ENCODE results near the gene DOCK8.
"Not testable (repeated sequence)": the region's sequence is repeated elsewhere in the genome, so short reads cannot be mapped to it uniquely, and the experiment has no call there.

The DOCK8 gene

DNA sequence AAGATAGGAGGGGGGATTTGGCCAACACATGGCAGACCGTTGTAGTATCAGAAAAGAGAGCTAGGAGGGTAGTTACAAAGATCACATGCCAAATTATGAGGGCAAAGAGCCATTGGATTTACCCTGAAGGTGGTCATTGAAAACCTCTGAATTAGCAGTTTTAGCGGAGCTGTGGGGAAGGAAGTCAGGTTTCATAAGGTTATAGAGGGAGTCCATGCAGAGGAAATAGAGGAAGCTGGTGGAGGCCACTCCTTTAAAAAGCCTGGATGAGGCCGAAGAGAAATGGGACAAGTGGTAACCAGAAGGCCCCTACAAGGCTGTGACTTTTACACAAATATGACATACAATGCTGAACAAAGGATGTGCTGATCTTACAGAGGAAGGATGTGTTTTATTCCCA is 13.2 kb downstream of the DOCK8 start:
- TF ChIP-seq CTCF (IDR thresholded peaks at IDR 0.05; ENCODE audit: control extremely low read depth, extremely low read depth, low read depth, missing control alignments): no peak
- ChIA-PET POLR2A (no interaction called here), CTCF (interaction anchor here (2.4 to 2.8 kb wide), 2 partner anchors 8 to 13 kb away, joined by 8 to 15 read pairs; partner anchors contain the start of gene DOCK8)
- no peak for DNase-seq (ENCODE audit: extremely low spot score)

- ChIA-PET POLR2A (no interaction called here), CTCF (interaction anchor here (1.0 to 2.8 kb wide), 3 partner anchors 9 to 14 kb away, joined by 3 to 15 read pairs (median 4); partner anchors contain the start of gene DOCK8)
- TF ChIP-seq CTCF (IDR thresholded peaks at IDR 0.05; ENCODE audit: control extremely low read depth, extremely low read depth, low read depth, missing control alignments): no peak
- no peak for DNase-seq (ENCODE audit: extremely low spot score)
These were observed 14.4 kb downstream of the DOCK8 start for GRCh38 chr9:228929-229695.

DNA sequence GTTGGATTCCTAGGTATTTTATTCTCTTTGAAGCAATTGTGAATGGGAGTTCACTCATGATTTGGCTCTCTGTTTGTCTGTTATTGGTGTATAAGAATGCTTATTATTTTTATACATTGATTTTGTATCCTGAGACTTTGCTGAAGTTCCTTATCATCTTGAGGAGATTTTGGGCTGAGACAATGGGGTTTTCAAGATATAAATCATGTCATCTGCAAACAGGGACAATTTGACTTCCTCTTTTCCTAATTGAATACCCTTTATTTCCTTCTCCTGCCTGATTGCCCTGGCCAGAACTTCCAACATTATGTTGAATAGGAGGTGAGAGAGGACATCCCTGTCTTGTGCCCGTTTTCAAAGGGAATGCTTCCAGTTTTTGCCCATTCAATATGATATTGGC is 17.0 kb downstream of the DOCK8 start:
- CTCF ChIA-PET; POLR2A ChIA-PET; DNase-seq (ENCODE audit: extremely low spot score): not testable (repeated sequence)

GRCh38 chr9:233708-234107 is 19.0 kb downstream of the DOCK8 start:
- POLR2A ChIA-PET; CTCF ChIA-PET; DNase-seq (ENCODE audit: extremely low spot score): not testable (repeated sequence)

GRCh38 chr9:237141-237857 is 22.6 kb downstream of the DOCK8 start:
- no peak for TF ChIP-seq CTCF (IDR thresholded peaks at IDR 0.05; ENCODE audit: control extremely low read depth, extremely low read depth, low read depth, missing control alignments)
- ChIA-PET POLR2A (no interaction called here), CTCF (interaction anchor here (0.7 to 2.7 kb wide), 6 partner anchors 8 to 32 kb away, joined by 3 to 8 read pairs (median 4); partner anchors contain the start of gene DOCK8)
- no peak for DNase-seq (ENCODE audit: extremely low spot score)

DNA sequence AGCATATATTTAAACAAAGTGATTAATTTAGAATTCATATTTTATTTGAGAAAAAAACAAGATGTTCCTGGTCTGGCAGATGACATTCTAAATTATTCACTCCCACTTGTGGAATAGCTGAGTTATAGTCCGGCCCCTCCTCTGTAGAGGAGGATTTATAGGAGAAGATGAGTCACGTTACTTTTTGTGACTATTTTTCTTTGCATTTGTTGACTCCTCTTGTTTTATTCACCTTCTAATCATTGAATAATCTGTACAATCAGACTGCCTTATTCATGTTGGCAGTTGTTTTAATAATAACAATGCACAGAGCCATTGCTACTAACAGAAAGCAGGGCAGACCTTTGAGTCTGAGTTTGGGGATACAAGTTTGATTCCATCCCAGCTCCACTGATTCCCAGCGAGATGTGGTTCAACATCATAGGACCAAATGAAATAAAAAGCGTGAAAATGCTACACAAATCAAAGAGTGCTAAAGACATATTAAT is 23.2 kb downstream of the DOCK8 start:
- ChIA-PET CTCF (interaction anchor here (1.3 to 2.7 kb wide), 3 partner anchors 9 to 23 kb away, joined by 4 to 8 read pairs (median 5); partner anchors contain the start of gene DOCK8), POLR2A (no interaction called here)
- no peak for DNase-seq (ENCODE audit: extremely low spot score)
- TF ChIP-seq CTCF (IDR thresholded peaks at IDR 0.05; ENCODE audit: control extremely low read depth, extremely low read depth, low read depth, missing control alignments): no peak

DNA sequence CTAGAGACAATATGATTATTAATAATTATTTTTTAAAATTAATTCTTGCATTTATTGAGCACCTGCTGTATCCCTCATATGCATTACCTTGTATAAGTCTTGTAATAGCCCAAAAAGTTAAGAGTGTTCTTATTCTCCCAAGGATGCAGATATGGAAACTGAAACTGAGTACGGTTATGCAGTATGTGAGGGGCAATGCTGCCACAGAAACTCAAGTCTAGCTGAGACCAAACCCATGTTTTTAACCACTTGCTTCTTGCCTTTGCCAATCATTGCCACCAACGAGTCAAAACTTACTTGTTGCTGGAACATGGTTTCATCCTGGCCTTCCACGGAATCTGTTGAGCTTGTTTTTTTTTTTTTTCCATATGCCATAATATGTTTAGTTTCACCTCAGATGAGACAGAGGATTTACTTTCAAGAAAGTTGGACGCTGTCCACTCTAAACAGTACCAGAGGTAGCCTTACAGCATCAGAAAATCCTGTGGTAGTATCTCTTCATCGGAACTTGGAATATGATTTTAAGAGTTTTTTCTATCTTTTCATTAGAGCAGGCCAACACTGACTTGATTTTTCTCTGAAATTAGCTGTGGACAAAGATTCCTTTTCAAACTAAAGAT is 27.9 kb downstream of the DOCK8 start:
- DNase-seq (ENCODE audit: extremely low spot score): no peak
- CTCF ChIA-PET: interaction anchor here (0.9 kb wide), 1 partner anchor 14 kb away, joined by 3 read pairs; no protein-coding TSS in a partner anchor

More for the DNA sequence above, 27.9 kb downstream of the DOCK8 start:
- POLR2A ChIA-PET: interaction anchor here (0.6 kb wide), 1 partner anchor 28 kb away, joined by 3 read pairs; no protein-coding TSS in a partner anchor
- no peak for TF ChIP-seq CTCF (IDR thresholded peaks at IDR 0.05; ENCODE audit: control extremely low read depth, extremely low read depth, low read depth, missing control alignments)
